ENCODE results near the gene CD48. TPM values are rescaled to one million over a fixed set of nuclear protein-coding genes. Genes with fewer than 3 reads are reported as not detected.

The CD48 gene
- total RNA-seq, 3 donors from 2014 or later = 5.4 to 12.3 (median 8.8) TPM

GRCh38 chr1:160709715-160710114 lies 1.9 kb downstream of the CD48 start:
- Histone ChIP-seq H3K4me3 (no peak overlapping the region), H3K27me3 (peaks cover 0 to 3% of the 10 kb centered on the region in 2 donors), H3K27ac (no peak overlapping the region), H3K9me3 (no peaks in the 10 kb centered on the region), H3K4me1 (no peaks in the 10 kb centered on the region), H3K36me3 (no peaks in the 10 kb centered on the region)
- no peak for DNase-seq (ENCODE audit: low spot score in 2 of 2)
- intact Hi-C loops (cut with DNase I; ENCODE audit: low total_unique reads) = loop anchor here (5.0 kb wide), 1 partner anchor 167 kb away; no protein-coding TSS in a partner anchor
- TF ChIP-seq CTCF (IDR thresholded peaks at IDR 0.05) (no peak), POLR2A (IDR thresholded peaks at IDR 0.05) (no peak), POLR2AphosphoS5 (IDR thresholded peaks at IDR 0.05) (no peak)

GRCh38 chr1:160708801-160709200 lies 2.8 kb downstream of the CD48 start:
- H3K36me3 ChIP-seq = no peaks in the 10 kb centered on the region
- TF ChIP-seq CTCF (IDR thresholded peaks at IDR 0.05) = no peak
- no peak for TF ChIP-seq POLR2A (IDR thresholded peaks at IDR 0.05)
- TF ChIP-seq POLR2AphosphoS5 (IDR thresholded peaks at IDR 0.05) = no peak
- intact Hi-C loops (cut with DNase I; ENCODE audit: low total_unique reads) = no loop called here
- DNase-seq (ENCODE audit: low spot score in 2 of 2) = no peak
- no peaks in the 10 kb centered on the region for H3K9me3 ChIP-seq
- no peak overlapping the region for H3K27ac ChIP-seq
- H3K4me3 ChIP-seq = no peak overlapping the region
- peaks cover 0 to 3% of the 10 kb centered on the region in 2 donors for H3K27me3 ChIP-seq
- no peaks in the 10 kb centered on the region for H3K4me1 ChIP-seq

- TF ChIP-seq CTCF (IDR thresholded peaks at IDR 0.05) = no peak
- no peak for TF ChIP-seq POLR2A (IDR thresholded peaks at IDR 0.05)
- no peak for TF ChIP-seq POLR2AphosphoS5 (IDR thresholded peaks at IDR 0.05)
- no peak for DNase-seq (ENCODE audit: low spot score in 2 of 2)
- Histone ChIP-seq H3K27me3 (peaks cover 0 to 3% of the 10 kb centered on the region in 2 donors), H3K36me3 (no peaks in the 10 kb centered on the region), H3K4me1 (no peaks in the 10 kb centered on the region), H3K9me3 (no peaks in the 10 kb centered on the region), H3K27ac (no peak overlapping the region), H3K4me3 (no peak overlapping the region)
- intact Hi-C loops (cut with DNase I; ENCODE audit: low total_unique reads) = no loop called here
These were observed 3.5 kb downstream of the CD48 start for GRCh38 chr1:160708118-160708517.

GRCh38 chr1:160707236-160708064 lies 4.2 kb downstream of the CD48 start:
- no peak for DNase-seq (ENCODE audit: low spot score in 2 of 2)
- intact Hi-C loops (cut with DNase I; ENCODE audit: low total_unique reads) = no loop called here
- H3K4me3 ChIP-seq = no peak overlapping the region
- no peak overlapping the region for H3K27ac ChIP-seq
- TF ChIP-seq POLR2AphosphoS5 (IDR thresholded peaks at IDR 0.05) = no peak
- no peak for TF ChIP-seq POLR2A (IDR thresholded peaks at IDR 0.05)
- no peak for TF ChIP-seq CTCF (IDR thresholded peaks at IDR 0.05)
- no peaks in the 10 kb centered on the region for H3K36me3 ChIP-seq
- peaks cover 0 to 3% of the 10 kb centered on the region in 2 donors for H3K27me3 ChIP-seq
- no peaks in the 10 kb centered on the region for H3K9me3 ChIP-seq
- H3K4me1 ChIP-seq = no peaks in the 10 kb centered on the region

GRCh38 chr1:160706526-160707235 lies 4.9 kb downstream of the CD48 start:
- intact Hi-C loops (cut with DNase I; ENCODE audit: low total_unique reads) = no loop called here
- DNase-seq (ENCODE audit: low spot score in 2 of 2) = no peak
- H3K27me3 ChIP-seq = peaks cover 0 to 3% of the 10 kb centered on the region in 2 donors

More at GRCh38 chr1:160706526-160707235, 4.9 kb downstream of the CD48 start:
- Histone ChIP-seq H3K4me1 (no peaks in the 10 kb centered on the region), H3K9me3 (no peaks in the 10 kb centered on the region), H3K27ac (no peak overlapping the region), H3K36me3 (no peaks in the 10 kb centered on the region), H3K4me3 (no peak overlapping the region)
- TF ChIP-seq POLR2A (IDR thresholded peaks at IDR 0.05) (no peak), CTCF (IDR thresholded peaks at IDR 0.05) (no peak), POLR2AphosphoS5 (IDR thresholded peaks at IDR 0.05) (no peak)
